ENCODE data around the gene DCLK1. TPM values are rescaled to one million over a fixed set of nuclear protein-coding genes. Genes with fewer than 3 reads are reported as not detected.

Gene DCLK1
- total RNA-seq, 4 donors from 2014 or later: 4.4 to 102 (median 13.3) TPM

- intact Hi-C loops (cut with DNase I; ENCODE audit: low total_unique reads): no loop called here
- no peak overlapping the region for H3K27ac ChIP-seq
- no peaks in the 10 kb centered on the region for H3K4me1 ChIP-seq
- no peak for TF ChIP-seq POLR2A (IDR thresholded peaks at IDR 0.05)
- no peak for TF ChIP-seq CTCF (IDR thresholded peaks at IDR 0.05)
- no peaks in the 10 kb centered on the region for H3K36me3 ChIP-seq
- H3K4me3 ChIP-seq: no peak overlapping the region
- peak; percentile 33 to 39 for DNase-seq
- no peaks in the 10 kb centered on the region for H3K27me3 ChIP-seq
- no peaks in the 10 kb centered on the region for H3K9me3 ChIP-seq
These were observed 32.7 kb upstream of the DCLK1 start for GRCh38 chr13:36163809-36164308.

DNA sequence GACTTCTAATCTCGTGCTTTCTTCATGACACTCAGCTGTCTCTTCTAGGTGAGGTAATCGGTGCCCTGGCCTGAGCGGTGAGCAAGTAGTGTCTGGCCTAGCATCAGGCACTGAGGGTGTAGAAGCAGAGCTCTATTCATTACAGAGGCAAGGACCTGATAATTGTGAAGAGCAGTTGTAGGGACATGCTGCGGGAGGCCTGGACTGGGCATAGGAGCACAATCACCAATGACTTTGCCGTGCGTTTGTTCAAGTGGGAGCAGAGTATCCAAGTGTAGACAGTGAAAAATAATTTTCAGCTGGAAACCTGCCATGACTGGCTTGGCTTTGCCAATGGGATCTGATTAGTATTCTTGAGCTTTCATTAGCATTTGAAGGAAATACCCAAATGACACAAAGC, 32.1 kb upstream of the DCLK1 start:
- H3K4me3 ChIP-seq: no peak overlapping the region
- no peaks in the 10 kb centered on the region for H3K4me1 ChIP-seq
- no peaks in the 10 kb centered on the region for H3K27me3 ChIP-seq
- H3K27ac ChIP-seq: no peak overlapping the region
- no peak for DNase-seq
- H3K36me3 ChIP-seq: no peaks in the 10 kb centered on the region
- intact Hi-C loops (cut with DNase I; ENCODE audit: low total_unique reads): no loop called here
- no peak for TF ChIP-seq CTCF (IDR thresholded peaks at IDR 0.05)
- H3K9me3 ChIP-seq: no peaks in the 10 kb centered on the region

- H3K36me3 ChIP-seq: no peaks in the 10 kb centered on the region
- no peak for DNase-seq
- no peak overlapping the region for H3K4me3 ChIP-seq
- TF ChIP-seq POLR2A (IDR thresholded peaks at IDR 0.05) (no peak), CTCF (IDR thresholded peaks at IDR 0.05) (no peak)
- no peaks in the 10 kb centered on the region for H3K9me3 ChIP-seq
- no peaks in the 10 kb centered on the region for H3K27me3 ChIP-seq
- intact Hi-C loops (cut with DNase I; ENCODE audit: low total_unique reads): no loop called here
- H3K27ac ChIP-seq: no peak overlapping the region
- H3K4me1 ChIP-seq: no peaks in the 10 kb centered on the region
These were observed 29.1 kb upstream of the DCLK1 start for GRCh38 chr13:36160297-36160696.

GRCh38 chr13:36158611-36159010, 27.4 kb upstream of the DCLK1 start:
- Histone ChIP-seq H3K27me3 (no peaks in the 10 kb centered on the region), H3K9me3 (no peaks in the 10 kb centered on the region), H3K27ac (no peak overlapping the region), H3K4me3 (no peak overlapping the region), H3K36me3 (no peaks in the 10 kb centered on the region), H3K4me1 (no peaks in the 10 kb centered on the region)
- TF ChIP-seq POLR2A (IDR thresholded peaks at IDR 0.05) (no peak), CTCF (IDR thresholded peaks at IDR 0.05) (no peak)
- intact Hi-C loops (cut with DNase I; ENCODE audit: low total_unique reads): no loop called here
- no peak for DNase-seq

DNA sequence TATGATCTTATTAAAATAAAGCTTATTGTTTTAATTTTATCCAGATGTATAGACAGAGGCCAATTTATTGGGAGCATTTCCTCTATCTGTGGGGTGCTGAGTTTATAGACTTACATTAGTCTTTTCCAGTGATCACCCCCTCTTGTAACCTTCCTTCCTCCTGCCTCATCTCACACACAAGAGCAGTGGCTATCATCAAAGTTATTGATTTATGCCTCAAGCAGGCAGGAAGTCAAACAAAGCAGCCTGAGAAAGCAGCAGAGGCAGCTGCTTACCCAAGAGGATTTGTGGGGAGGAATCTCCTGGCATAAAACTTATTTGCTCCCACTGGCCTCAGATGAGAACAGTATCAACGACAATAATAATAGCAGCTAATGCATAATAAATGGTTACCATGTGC, 26.3 kb upstream of the DCLK1 start:
- Histone ChIP-seq H3K27ac (no peak overlapping the region), H3K36me3 (no peaks in the 10 kb centered on the region), H3K4me3 (no peak overlapping the region), H3K9me3 (no peaks in the 10 kb centered on the region), H3K27me3 (no peaks in the 10 kb centered on the region), H3K4me1 (no peaks in the 10 kb centered on the region)
- DNase-seq: no peak
- no peak for TF ChIP-seq POLR2A (IDR thresholded peaks at IDR 0.05)
- no peak for TF ChIP-seq CTCF (IDR thresholded peaks at IDR 0.05)
- intact Hi-C loops (cut with DNase I; ENCODE audit: low total_unique reads): no loop called here

Data from uterus (tissue), 4 donors.